CD14-positive monocyte (primary cell): ENCODE measurements around the gene GRIN1. TPM values are rescaled to one million over a fixed set of nuclear protein-coding genes. Genes with fewer than 3 reads are reported as not detected.

Experiments used
- DNase-seq, 3 donors: peaks; one replicate each; pipeline ENCODE4 v3.0.0-alpha.2; 2011 to 2022
- H2AFZ ChIP-seq: 2 replicates; pipeline ENCODE4 v1.6.0; 2012; ENCODE audit warnings: mild to moderate bottlenecking, low read depth, low read length, inconsistent platforms; ENCODE audit not compliant: insufficient read depth, poor library complexity, severe bottlenecking
- H3K27ac ChIP-seq, 2 donors: 1 replicate in 1 of 2; 2 replicates in 1 of 2; pipeline ENCODE4 v1.5.1; 2012 to 2013; ENCODE audit warnings: low read length in 2 of 2, control low read depth in 1 of 2, inconsistent platforms in 1 of 2, low read depth in 1 of 2, mild to moderate bottlenecking in 1 of 2
- H3K27me3 ChIP-seq, 2 donors: one replicate each; pipeline versions ENCODE4 v1.6.0 to v1.6.1; 2011 to 2013; ENCODE audit warnings: low read length in 2 of 2; ENCODE audit not compliant: control insufficient read depth in 2 of 2, insufficient read depth in 2 of 2
- H3K36me3 ChIP-seq, 2 donors: replicated peaks in 1 of 2; 1 replicate in 1 of 2; 2 replicates in 1 of 2; pipeline versions ENCODE4 v1.5.1 to v1.6.1; 2012 to 2013; ENCODE audit warnings: low read length in 2 of 2, control low read depth in 1 of 2, inconsistent platforms in 1 of 2, mild to moderate bottlenecking in 1 of 2; ENCODE audit not compliant: insufficient read depth in 2 of 2, control insufficient read depth in 1 of 2
- H3K4me1 ChIP-seq, 2 donors: 1 replicate in 1 of 2; 2 replicates in 1 of 2; pipeline versions ENCODE4 v1.5.1 to v1.6.1; 2012 to 2013; ENCODE audit warnings: low read length in 2 of 2, control low read depth in 1 of 2, inconsistent platforms in 1 of 2, mild to moderate bottlenecking in 1 of 2, moderate library complexity in 1 of 2; ENCODE audit not compliant: insufficient read depth in 2 of 2, control insufficient read depth in 1 of 2
- H3K4me2 ChIP-seq: replicated peaks from 2 replicates; pipeline ENCODE3; 2012; ENCODE audit warnings: low read length, moderate library complexity, mild to moderate bottlenecking; ENCODE audit not compliant: poor library complexity, severe bottlenecking; ENCODE audit errors: extremely low read depth
- H3K4me3 ChIP-seq, 3 experiments: fragments of 200-600 bp in 1 of 3; sonication (generic) in 1 of 3; replicated peaks in 1 of 3; 1 replicate in 2 of 3; 2 replicates in 1 of 3; pipeline ENCODE4 v1.5.1; 2011 to 2013; ENCODE audit warnings: low read length in 3 of 3, mild to moderate bottlenecking in 3 of 3, control low read depth in 2 of 3, low read depth in 2 of 3, inconsistent platforms in 1 of 3, moderate library complexity in 1 of 3
- H3K79me2 ChIP-seq: 2 replicates; pipeline ENCODE4 v1.6.0; 2012; ENCODE audit warnings: mild to moderate bottlenecking, control low read depth, inconsistent platforms, low read length, moderate library complexity; ENCODE audit not compliant: insufficient read depth
- H3K9ac ChIP-seq: 2 replicates; pipeline ENCODE4 v1.6.0; 2017; ENCODE audit warnings: low read length, mild to moderate bottlenecking; ENCODE audit not compliant: insufficient read depth, poor library complexity, severe bottlenecking
- H3K9me3 ChIP-seq, 2 donors: replicated peaks in 1 of 2; 1 replicate in 1 of 2; 2 replicates in 1 of 2; pipeline versions ENCODE4 v1.5.1 to v1.6.1; 2012 to 2013; ENCODE audit warnings: low read length in 2 of 2, control low read depth in 1 of 2; ENCODE audit not compliant: control insufficient read depth in 1 of 2, insufficient read depth in 1 of 2
- H4K20me1 ChIP-seq: 2 replicates; pipeline ENCODE4 v1.6.0; 2012; ENCODE audit warnings: mild to moderate bottlenecking, low read length, control low read depth, moderate library complexity; ENCODE audit not compliant: insufficient read depth
- H3K27ac Mint-ChIP-seq, 7 donors: one replicate each; pipeline ENCODE4 v1.8.0; 2020; ENCODE audit warnings: mild to moderate bottlenecking in 7 of 7, mixed read lengths in 7 of 7, moderate library complexity in 6 of 7, inconsistent platforms in 2 of 7
- H3K27me3 Mint-ChIP-seq, 3 donors: one replicate each; pipeline ENCODE4 v1.8.0; 2021 to 2022; ENCODE audit warnings: low read depth in 3 of 3, mild to moderate bottlenecking in 3 of 3, mixed read lengths in 3 of 3, moderate library complexity in 3 of 3, inconsistent platforms in 1 of 3
- H3K36me3 Mint-ChIP-seq, 2 donors: one replicate each; pipeline ENCODE4 v1.8.0; 2020; ENCODE audit warnings: mixed read lengths in 2 of 2, inconsistent platforms in 1 of 2, mild to moderate bottlenecking in 1 of 2
- H3K4me1 Mint-ChIP-seq: one replicate; pipeline ENCODE4 v1.8.0; 2020; ENCODE audit warnings: mild to moderate bottlenecking, mixed read lengths
- H3K4me3 Mint-ChIP-seq, 2 donors: one replicate each; pipeline ENCODE4 v1.8.0; 2020; ENCODE audit warnings: mild to moderate bottlenecking in 2 of 2, mixed read lengths in 2 of 2, moderate library complexity in 1 of 2
- H3K9me3 Mint-ChIP-seq, 7 donors: one replicate each; pipeline ENCODE4 v1.8.0; 2020 to 2022; ENCODE audit warnings: mixed read lengths in 7 of 7, mild to moderate bottlenecking in 6 of 7, moderate library complexity in 6 of 7, inconsistent platforms in 2 of 7
- CTCF ChIP-seq: fragments of 200-600 bp; IDR thresholded peaks from one replicate; pipeline ENCODE4 v1.8.0; 2022; ENCODE audit warnings: antibody characterized with exemption, mild to moderate bottlenecking
- WGBS: methylation state at CpG from one replicate; pipeline ENCODE4 v1.1.5; 2013; ENCODE audit warnings: missing lambda C conversion rate; ENCODE audit not compliant: insufficient coverage; 5-methylcytosine and 5-hydroxymethylcytosine counted together
- intact Hi-C, 2 donors: fragments of 100-400 bp; cut with micrococcal nuclease; formaldehyde crosslinking; loops; one replicate each; pipeline versions ENCODE4 v1.15.0 to v1.15.1; 2023
- polyA plus RNA-seq, 3 donors: library from polyadenylated mRNA; depleted of rRNA in 1 of 3; unstranded in 2 of 3; stranded (reverse) in 1 of 3; fragments of 300-500 nt in 2 of 3; fragments of >200 nt in 1 of 3; fragmentation: Illumina TruSeq in 2 of 3; gene quantifications; 1 replicate in 2 of 3; 2 replicates in 1 of 3; pipeline ENCODE4 v1.2.3, GENCODE V29; 2012 to 2021

The GRIN1 gene
- polyA plus RNA-seq, 3 donors = not detected

DNA sequence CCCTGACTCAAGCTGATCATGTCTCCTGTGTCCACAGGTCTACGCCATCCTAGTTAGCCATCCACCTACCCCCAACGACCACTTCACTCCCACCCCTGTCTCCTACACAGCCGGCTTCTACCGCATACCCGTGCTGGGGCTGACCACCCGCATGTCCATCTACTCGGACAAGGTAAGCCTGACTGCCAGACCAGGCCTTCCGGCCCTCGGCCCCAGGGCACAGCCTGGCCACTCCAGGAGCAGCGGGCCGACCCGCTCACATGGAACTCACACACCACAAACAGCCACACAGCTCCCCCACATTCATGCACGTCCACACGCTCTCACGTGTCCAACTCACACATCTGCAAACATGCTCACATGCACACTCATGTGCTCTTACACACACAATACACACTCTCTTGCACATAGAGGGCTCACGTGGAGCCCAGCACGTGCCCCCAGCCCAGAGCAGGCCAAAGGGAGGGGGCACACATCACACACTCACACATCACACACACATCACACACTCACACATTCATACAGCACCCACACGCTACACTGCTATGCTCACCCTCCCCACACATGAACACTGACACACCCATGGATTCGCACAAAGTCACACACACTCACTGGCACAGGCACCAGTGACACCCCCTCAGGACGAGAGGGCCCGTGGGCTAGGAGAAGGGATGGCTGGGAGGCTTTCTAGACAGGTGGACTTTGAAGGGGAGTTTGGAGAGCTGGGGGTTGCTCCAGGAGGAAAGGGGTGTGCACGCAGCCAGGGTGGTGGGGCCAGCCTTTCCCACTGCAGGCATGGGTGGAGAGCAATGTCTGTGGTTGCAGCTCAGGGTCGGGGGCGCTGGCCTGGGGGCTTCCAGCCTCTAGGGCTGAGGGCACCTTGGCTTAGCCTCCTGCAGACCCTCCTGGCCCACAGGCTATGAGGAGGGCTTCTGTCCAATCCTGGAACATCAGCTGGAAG is 3.3 kb downstream of the GRIN1 start:
- Histone ChIP-seq H3K4me2 (no peak overlapping the region), H3K9ac (no peak overlapping the region), H3K4me1 (no peaks in the 10 kb centered on the region), H3K4me3 (no peak overlapping the region), H4K20me1 (no peaks in the 10 kb centered on the region), H3K27me3 (peaks cover 14 to 37% of the 10 kb centered on the region in 2 donors), H3K36me3 (no peaks in the 10 kb centered on the region), H3K9me3 (peaks cover 0 to 10% of the 10 kb centered on the region in 2 donors), H3K79me2 (no peaks in the 10 kb centered on the region), H3K27ac (no peak overlapping the region), H2AFZ (no peak overlapping the region)
- Mint-ChIP-seq H3K27ac (no peak overlapping the region), H3K36me3 (peaks cover 0 to 2% of the 10 kb centered on the region in 2 donors), H3K9me3 (peaks cover 0 to 7% (median 1%) of the 10 kb centered on the region in 7 donors), H3K4me3 (peak overlapping the region in 1 of 2 donors; percentile 1), H3K27me3 (peaks cover 43 to 64% (median 48%) of the 10 kb centered on the region in 3 donors), H3K4me1 (no peaks in the 10 kb centered on the region)
- TF ChIP-seq CTCF = no peak
- intact Hi-C loops = no loop called here
- WGBS = 84% methylated on average over 20 of the region's 24 CpGs
- no peak for DNase-seq

DNA sequence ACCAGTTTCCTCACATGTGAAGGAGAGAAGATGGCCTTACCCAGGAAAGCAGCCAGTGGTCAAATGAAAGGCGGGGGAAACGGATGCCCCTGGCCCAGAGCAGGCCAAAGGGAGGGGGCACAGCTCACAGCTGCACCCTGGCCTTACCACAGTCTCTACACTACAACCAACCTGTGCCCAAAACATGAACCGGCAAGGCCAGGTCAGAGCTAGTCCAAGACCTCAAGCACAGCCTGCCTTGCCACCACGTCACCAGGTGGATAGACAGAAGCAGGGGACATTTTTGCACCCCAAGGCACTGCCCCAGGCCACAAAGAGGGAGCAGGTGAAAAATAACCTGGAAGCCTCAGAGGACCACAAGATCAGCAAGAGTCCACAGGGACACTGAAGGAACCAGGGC is 4.5 kb downstream of the GRIN1 start:
- no peak for TF ChIP-seq CTCF
- no peaks in the 10 kb centered on the region for H3K4me1 ChIP-seq
- no peaks in the 10 kb centered on the region for H3K36me3 ChIP-seq
- no peaks in the 10 kb centered on the region for H4K20me1 ChIP-seq
- Mint-ChIP-seq H3K36me3 (peaks cover 0 to 2% of the 10 kb centered on the region in 2 donors), H3K9me3 (peaks cover 0 to 6% (median 1%) of the 10 kb centered on the region in 7 donors), H3K27ac (peak overlapping the region in 1 of 7 donors; percentile 50), H3K27me3 (peaks cover 30 to 54% (median 38%) of the 10 kb centered on the region in 3 donors), H3K4me1 (no peaks in the 10 kb centered on the region), H3K4me3 (no peak overlapping the region)
- peaks cover 0 to 3% of the 10 kb centered on the region in 2 donors for H3K9me3 ChIP-seq
- intact Hi-C loops = no loop called here
- no peak overlapping the region for H2AFZ ChIP-seq
- DNase-seq = no peak
- peaks cover 7 to 28% of the 10 kb centered on the region in 2 donors for H3K27me3 ChIP-seq
- H3K79me2 ChIP-seq = no peaks in the 10 kb centered on the region
- no peak overlapping the region for H3K27ac ChIP-seq
- no peak overlapping the region for H3K9ac ChIP-seq
- WGBS = 21% methylated on average over 2 of the region's 4 CpGs
- no peak overlapping the region for H3K4me2 ChIP-seq
- H3K4me3 ChIP-seq = no peak overlapping the region
